SK-N-SH (cell line): ENCODE measurements around the gene UBE2D1. TPM values are rescaled to one million over a fixed set of nuclear protein-coding genes. Genes with fewer than 3 reads are reported as not detected.

ENCODE experiments used
- CTCF ChIA-PET: fragments of 300-600, 350-600 bp; formaldehyde crosslinking; extraction: SDS; loops from one replicate; lab custom pipeline; 2021; lab: Yijun Ruan, JAX
- POLR2A ChIA-PET: fragments of 350-600 bp; sonication (Branson Sonifier 250); formaldehyde crosslinking; extraction: SDS; loops from one replicate; lab custom pipeline; 2020; ENCODE audit warnings: antibody characterized with exemption, inconsistent platforms; lab: Yijun Ruan, JAX
- DNase-seq: peaks from one replicate; pipeline ENCODE4 v3.0.0; 2012
- H2AFZ ChIP-seq: fragments of 200-600 bp; sonication (generic); 2 replicates; pipeline ENCODE4 v1.8.1; 2016; ENCODE audit warnings: antibody characterized with exemption, mild to moderate bottlenecking, low read depth
- H3F3A ChIP-seq: fragments of 200-600 bp; sonication (generic); replicated peaks from 2 replicates; pipeline ENCODE3; 2016; ENCODE audit warnings: antibody characterized with exemption, mild to moderate bottlenecking; ENCODE audit not compliant: insufficient read depth
- H3K27ac ChIP-seq, 2 experiments: fragments of 200-500 bp in 1 of 2; fragments of 200-600 bp in 1 of 2; sonication (Bioruptor generic) in 1 of 2; sonication (generic), shearing (Covaris generic) in 1 of 2; 2 replicates each; pipeline versions ENCODE4 v1.5.1 to v1.6.1; 2014 to 2016; ENCODE audit warnings: low read depth in 2 of 2, inconsistent platforms in 1 of 2, low read length in 1 of 2, mild to moderate bottlenecking in 1 of 2, mixed read lengths in 1 of 2
- H3K27me3 ChIP-seq: fragments of 200-600 bp; sonication (generic), shearing (Covaris generic); 2 replicates; pipeline ENCODE4 v1.6.1; 2016; ENCODE audit warnings: mixed run types; ENCODE audit not compliant: insufficient read depth
- H3K36me3 ChIP-seq, 2 experiments: fragments of 200-500 bp in 1 of 2; fragments of 200-600 bp in 1 of 2; sonication (Bioruptor generic) in 1 of 2; sonication (generic) in 1 of 2; replicated peaks in 1 of 2; 2 replicates each; pipeline versions ENCODE3 to v1.5.1; 2014 to 2016; ENCODE audit warnings: low read length in 1 of 2, mild to moderate bottlenecking in 1 of 2; ENCODE audit not compliant: insufficient read depth in 2 of 2, control insufficient read depth in 1 of 2
- H3K4me1 ChIP-seq, 2 experiments: fragments of 200-500 bp in 1 of 2; fragments of 200-600 bp in 1 of 2; sonication (Bioruptor generic) in 1 of 2; sonication (generic), shearing (Covaris generic) in 1 of 2; 2 replicates each; pipeline versions ENCODE4 v1.5.1 to v1.6.1; 2014 to 2016; ENCODE audit warnings: low read depth in 1 of 2, low read length in 1 of 2, mixed run types in 1 of 2; ENCODE audit not compliant: insufficient read depth in 2 of 2, control insufficient read depth in 1 of 2
- H3K4me2 ChIP-seq: fragments of 200-600 bp; sonication (generic), shearing (Covaris generic); 2 replicates; pipeline ENCODE4 v1.6.1; 2017; ENCODE audit warnings: mixed run types
- H3K4me3 ChIP-seq, 2 experiments: fragments of 200-500 bp in 1 of 2; fragments of 200-600 bp in 1 of 2; sonication (Bioruptor generic) in 1 of 2; sonication (generic), shearing (Covaris generic) in 1 of 2; 2 replicates each; pipeline versions ENCODE4 v1.5.1 to v1.8.1; 2014 to 2016; ENCODE audit warnings: low read depth in 2 of 2, inconsistent platforms in 1 of 2, low read length in 1 of 2, mild to moderate bottlenecking in 1 of 2, mixed read lengths in 1 of 2, moderate library complexity in 1 of 2
- H3K79me2 ChIP-seq: fragments of 200-600 bp; sonication (generic); 2 replicates; pipeline ENCODE4 v1.8.1; 2017; ENCODE audit warnings: mild to moderate bottlenecking; ENCODE audit not compliant: insufficient read depth
- H3K9ac ChIP-seq: fragments of 200-600 bp; sonication (generic); 2 replicates; pipeline ENCODE4 v1.6.1; 2017; ENCODE audit warnings: mixed run types
- H3K9me2 ChIP-seq: fragments of 200-600 bp; sonication (generic); 2 replicates; pipeline ENCODE4 v1.6.1; 2017; ENCODE audit warnings: mixed run types
- H3K9me3 ChIP-seq: fragments of 200-600 bp; sonication (generic); 2 replicates; pipeline ENCODE4 v1.6.1; 2017; ENCODE audit warnings: mixed run types, mild to moderate bottlenecking, moderate library complexity
- H4K20me1 ChIP-seq: fragments of 200-600 bp; sonication (generic); 2 replicates; pipeline ENCODE4 v1.6.1; 2017; ENCODE audit warnings: mild to moderate bottlenecking, mixed run types; ENCODE audit not compliant: insufficient read depth
- CHD2 ChIP-seq: fragments of 150-350 bp; IDR thresholded peaks from 2 replicates; pipeline ENCODE4 v1.6.1; 2018; ENCODE audit warnings: low read length; ENCODE audit not compliant: partially characterized antibody
- ELF1 ChIP-seq: IDR thresholded peaks from 2 replicates; pipeline ENCODE4 v1.4.0; 2012
- EP300 ChIP-seq, 2 experiments: IDR thresholded peaks; 2 replicates each; pipeline versions ENCODE4 v1.4.0 to v1.6.1; 2012; ENCODE audit warnings: borderline replicate concordance in 1 of 2, low read depth in 1 of 2, low read length in 1 of 2
- EZH2phosphoT487 ChIP-seq: fragments of 200-600 bp; sonication (generic); IDR thresholded peaks from 2 replicates; pipeline ENCODE4 v1.6.1; 2017; ENCODE audit warnings: low read depth, mixed run types, mild to moderate bottlenecking, antibody characterized with exemption, moderate library complexity, borderline replicate concordance
- FOSL2 ChIP-seq: IDR thresholded peaks from 2 replicates; pipeline ENCODE4 v1.4.0; 2012; ENCODE audit warnings: low read depth, mild to moderate bottlenecking, moderate library complexity, borderline replicate concordance
- FOXJ3 ChIP-seq: sonication (generic); formaldehyde crosslinking; IDR thresholded peaks from 2 replicates; pipeline ENCODE4 v1.5.1; 2020; ENCODE audit warnings: mild to moderate bottlenecking, missing genetic modification reagents
- GABPA ChIP-seq: IDR thresholded peaks from 2 replicates; pipeline ENCODE4 v1.4.0; 2012; ENCODE audit warnings: low read depth, mild to moderate bottlenecking
- GATA2 ChIP-seq: sonication (generic); formaldehyde crosslinking; IDR thresholded peaks from 2 replicates; pipeline ENCODE4 v1.5.0; 2020; ENCODE audit warnings: mild to moderate bottlenecking, missing genetic modification reagents
- MAX ChIP-seq: IDR thresholded peaks from 2 replicates; pipeline ENCODE4 v1.4.0; 2012; ENCODE audit warnings: low read depth
- NFIC ChIP-seq: IDR thresholded peaks from 2 replicates; pipeline ENCODE4 v1.4.0; 2012; ENCODE audit warnings: borderline replicate concordance
- RXRA ChIP-seq: IDR thresholded peaks from 2 replicates; pipeline ENCODE4 v1.4.0; 2012; ENCODE audit warnings: low read depth, mild to moderate bottlenecking, borderline replicate concordance
- SIN3A ChIP-seq: IDR thresholded peaks from 2 replicates; pipeline ENCODE4 v1.6.1; 2012; ENCODE audit warnings: low read depth, mild to moderate bottlenecking, low read length, moderate library complexity, borderline replicate concordance
- TCF12 ChIP-seq: IDR thresholded peaks from 2 replicates; pipeline ENCODE4 v1.4.0; 2012
- TEAD4 ChIP-seq: IDR thresholded peaks from 2 replicates; pipeline ENCODE4 v1.4.0; 2012; ENCODE audit warnings: mild to moderate bottlenecking, borderline replicate concordance; ENCODE audit not compliant: insufficient read depth
- USF1 ChIP-seq: IDR thresholded peaks from 2 replicates; pipeline ENCODE4 v1.4.0; 2012; ENCODE audit warnings: low read depth, borderline replicate concordance
- USF2 ChIP-seq: fragments of 150-350 bp; IDR thresholded peaks from 2 replicates; pipeline ENCODE4 v1.6.1; 2017; ENCODE audit warnings: antibody characterized with exemption, low read length, low read depth, borderline replicate concordance
- YY1 ChIP-seq: IDR thresholded peaks from 2 replicates; pipeline ENCODE4 v1.4.0; 2012; ENCODE audit warnings: low read depth, mild to moderate bottlenecking
- WGBS: methylation state at CpG from one replicate; pipeline ENCODE4 v1.1.6; 2017; ENCODE audit warnings: low lambda C conversion rate; 5-methylcytosine and 5-hydroxymethylcytosine counted together
- polyA plus RNA-seq, 3 experiments: library from polyadenylated mRNA; depleted of rRNA; stranded (reverse); fragments of >200 nt; gene quantifications; 2 replicates each; pipeline ENCODE4 v1.2.3, GENCODE V29; 2012
- TF ChIP-seq, protein P1 (sequence below): IDR thresholded peaks from 2 replicates; pipeline ENCODE4 v1.6.1; 2012; ENCODE audit warnings: mild to moderate bottlenecking, low read depth, low read length, moderate library complexity

The UBE2D1 gene
- polyA plus RNA-seq, 1 of the 3 experiments (the other 2 are of a cell fraction): 8.7 TPM

DNA sequence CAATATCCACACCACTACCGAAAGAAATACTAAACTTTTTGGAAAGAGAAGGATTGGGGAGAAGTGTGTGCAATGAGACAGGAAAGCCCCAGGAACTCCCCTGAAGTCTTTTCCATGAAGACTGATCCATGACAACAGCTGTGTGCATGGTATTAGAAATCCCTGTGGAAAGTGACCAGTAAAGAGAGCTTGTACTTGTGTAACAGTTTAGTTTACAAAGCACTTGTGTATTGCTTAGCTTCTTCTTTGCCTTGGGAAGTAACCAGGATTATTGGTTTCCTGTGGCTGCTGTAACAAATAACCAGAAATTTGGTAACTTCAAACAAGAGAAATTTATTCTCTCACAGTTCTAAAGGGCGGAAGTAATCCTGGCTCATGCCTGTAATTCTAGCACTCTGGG is 69.2 kb downstream of the UBE2D1 start:
- TF ChIP-seq USF1 (no peak), MAX (no peak), EP300 (IDR thresholded peaks at IDR 0.05; ENCODE audit: borderline replicate concordance in 1 of 2, low read depth in 1 of 2, low read length in 1 of 2) (no peak), YY1 (no peak), USF2 (no peak), FOXJ3 (CRISPR knock-in tag) (no peak), TCF12 (no peak), NFIC (no peak)
- TF ChIP-seq, all 33 proteins: peak for 0
- Histone ChIP-seq H3K4me1 (no peaks in the 10 kb centered on the region), H3K36me3 (peaks cover under 1 to 8% of the 10 kb centered on the region in 2 experiments), H3K9me2 (no peaks in the 10 kb centered on the region), H3K27ac (no peak overlapping the region), H3K79me2 (no peaks in the 10 kb centered on the region), H2AFZ (no peak overlapping the region), H3K9me3 (no peaks in the 10 kb centered on the region), H4K20me1 (no peaks in the 10 kb centered on the region), H3K9ac (no peak overlapping the region), H3K4me3 (no peak overlapping the region), H3K27me3 (no peaks in the 10 kb centered on the region), H3K4me2 (no peak overlapping the region), H3F3A (peaks cover 2% of the 10 kb centered on the region)
- no peak for DNase-seq
- ChIA-PET POLR2A (no interaction called here), CTCF (interaction anchor here (1.5 kb wide), 1 partner anchor 112 kb away, joined by 3 read pairs; no protein-coding TSS in a partner anchor)
- 68% methylated on average over 2 of the region's 2 CpGs for WGBS

GRCh38 chr10:58409956-58410610 is 75.3 kb downstream of the UBE2D1 start:
- Histone ChIP-seq H3F3A (no peaks in the 10 kb centered on the region), H3K27me3 (no peaks in the 10 kb centered on the region), H3K79me2 (no peaks in the 10 kb centered on the region), H3K9ac (no peak overlapping the region), H3K36me3 (no peaks in the 10 kb centered on the region), H3K4me1 (no peaks in the 10 kb centered on the region), H3K4me3 (no peak overlapping the region), H3K27ac (no peak overlapping the region), H4K20me1 (no peaks in the 10 kb centered on the region), H3K9me2 (no peaks in the 10 kb centered on the region), H3K4me2 (no peak overlapping the region), H2AFZ (no peak overlapping the region), H3K9me3 (no peaks in the 10 kb centered on the region)
- TF ChIP-seq NFIC (no peak), GABPA (no peak), MAX (no peak), USF1 (no peak), EZH2phosphoT487 (no peak), TEAD4 (no peak), FOXJ3 (CRISPR knock-in tag) (no peak), ELF1 (no peak), RXRA (no peak), GATA2 (CRISPR knock-in tag) (no peak), YY1 (no peak), CHD2 (no peak), SIN3A (no peak), FOSL2 (no peak)
- TF ChIP-seq, protein P1, sequence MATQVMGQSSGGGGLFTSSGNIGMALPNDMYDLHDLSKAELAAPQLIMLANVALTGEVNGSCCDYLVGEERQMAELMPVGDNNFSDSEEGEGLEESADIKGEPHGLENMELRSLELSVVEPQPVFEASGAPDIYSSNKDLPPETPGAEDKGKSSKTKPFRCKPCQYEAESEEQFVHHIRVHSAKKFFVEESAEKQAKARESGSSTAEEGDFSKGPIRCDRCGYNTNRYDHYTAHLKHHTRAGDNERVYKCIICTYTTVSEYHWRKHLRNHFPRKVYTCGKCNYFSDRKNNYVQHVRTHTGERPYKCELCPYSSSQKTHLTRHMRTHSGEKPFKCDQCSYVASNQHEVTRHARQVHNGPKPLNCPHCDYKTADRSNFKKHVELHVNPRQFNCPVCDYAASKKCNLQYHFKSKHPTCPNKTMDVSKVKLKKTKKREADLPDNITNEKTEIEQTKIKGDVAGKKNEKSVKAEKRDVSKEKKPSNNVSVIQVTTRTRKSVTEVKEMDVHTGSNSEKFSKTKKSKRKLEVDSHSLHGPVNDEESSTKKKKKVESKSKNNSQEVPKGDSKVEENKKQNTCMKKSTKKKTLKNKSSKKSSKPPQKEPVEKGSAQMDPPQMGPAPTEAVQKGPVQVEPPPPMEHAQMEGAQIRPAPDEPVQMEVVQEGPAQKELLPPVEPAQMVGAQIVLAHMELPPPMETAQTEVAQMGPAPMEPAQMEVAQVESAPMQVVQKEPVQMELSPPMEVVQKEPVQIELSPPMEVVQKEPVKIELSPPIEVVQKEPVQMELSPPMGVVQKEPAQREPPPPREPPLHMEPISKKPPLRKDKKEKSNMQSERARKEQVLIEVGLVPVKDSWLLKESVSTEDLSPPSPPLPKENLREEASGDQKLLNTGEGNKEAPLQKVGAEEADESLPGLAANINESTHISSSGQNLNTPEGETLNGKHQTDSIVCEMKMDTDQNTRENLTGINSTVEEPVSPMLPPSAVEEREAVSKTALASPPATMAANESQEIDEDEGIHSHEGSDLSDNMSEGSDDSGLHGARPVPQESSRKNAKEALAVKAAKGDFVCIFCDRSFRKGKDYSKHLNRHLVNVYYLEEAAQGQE: no peak
- POLR2A ChIA-PET: no interaction called here
- CTCF ChIA-PET: interaction anchor here (1.2 kb wide), 1 partner anchor 233 kb away, joined by 3 read pairs; no protein-coding TSS in a partner anchor
- WGBS: 64% methylated on average over 4 of the region's 4 CpGs
- DNase-seq: no peak
